NCI-H1048 (cell line): ENCODE results near the gene MBP.

ENCODE experiments used
- DNase-seq: peaks from one replicate; lab custom pipeline; 2025; lab: John Stamatoyannopoulos, UW

Gene MBP

GRCh38 chr18:77100751-77101355 lies 31.7 kb downstream of the MBP start:
- no peak for DNase-seq

- no peak for DNase-seq
Measured at GRCh38 chr18:77099485-77100370, 32.9 kb downstream of the MBP start.

GRCh38 chr18:77098538-77099174 lies 33.9 kb downstream of the MBP start:
- no peak for DNase-seq

- DNase-seq: no peak
Measured at GRCh38 chr18:77098029-77098428, 34.6 kb downstream of the MBP start.

GRCh38 chr18:77096936-77097886 lies 35.4 kb downstream of the MBP start:
- DNase-seq: no peak

GRCh38 chr18:77095391-77096371 lies 36.9 kb downstream of the MBP start:
- no peak for DNase-seq

GRCh38 chr18:77093586-77093985 lies 39.0 kb downstream of the MBP start:
- DNase-seq: no peak

GRCh38 chr18:77093067-77093430 lies 39.5 kb downstream of the MBP start:
- no peak for DNase-seq

- no peak for DNase-seq
Measured at GRCh38 chr18:77092104-77093066, 40.2 kb downstream of the MBP start.

GRCh38 chr18:77091366-77091765 lies 41.2 kb downstream of the MBP start:
- no peak for DNase-seq

GRCh38 chr18:77090546-77091174 lies 41.9 kb downstream of the MBP start:
- DNase-seq: no peak

- no peak for DNase-seq
Measured at GRCh38 chr18:77089723-77090285, 42.8 kb downstream of the MBP start.

- DNase-seq: no peak
Measured at GRCh38 chr18:77088963-77089722, 43.4 kb downstream of the MBP start.

- DNase-seq: no peak
Measured at GRCh38 chr18:77087393-77088141, 45.0 kb downstream of the MBP start.

- DNase-seq: no peak
Measured at GRCh38 chr18:77086656-77087392, 45.8 kb downstream of the MBP start.

- DNase-seq: no peak
Measured at GRCh38 chr18:77086034-77086433, 46.5 kb downstream of the MBP start.

GRCh38 chr18:77084688-77085035 lies 47.9 kb downstream of the MBP start:
- DNase-seq: no peak
